Astrocyte of the spinal cord (primary cell): ENCODE results near the gene KIF4A.
A peak's percentile ranks its signal among the peaks of the same experiment; 100 is the strongest.
"Not testable (repeated sequence)": the region's sequence is repeated elsewhere in the genome, so short reads cannot be mapped to it uniquely, and the experiment has no call there.

Experiments
- DNase-seq: peaks from one replicate; pipeline ENCODE4 v3.0.0; 2011; ENCODE audit warnings: low read depth, low spot score
- H3K4me3 ChIP-seq: 2 replicates; pipeline ENCODE4 v1.5.1; 2011; ENCODE audit warnings: low read depth, mild to moderate bottlenecking, low read length, moderate library complexity
- in situ Hi-C: cut with HindIII; loops from 2 replicates; pipeline ENCODE4 v1.10.0; 2017; ENCODE audit warnings: low sequenced_read_pairs
- TF ChIP-seq, protein P1 (sequence below): IDR thresholded peaks from 2 replicates; pipeline ENCODE4 v1.5.1; 2012; ENCODE audit warnings: low read depth, mild to moderate bottlenecking, low read length, inconsistent platforms

The KIF4A gene

GRCh38 chrX:70289168-70289792, 624 bp upstream of the KIF4A start:
- peak overlapping the region; percentile 77 for H3K4me3 ChIP-seq
- no peak for DNase-seq
- TF ChIP-seq, protein P1, sequence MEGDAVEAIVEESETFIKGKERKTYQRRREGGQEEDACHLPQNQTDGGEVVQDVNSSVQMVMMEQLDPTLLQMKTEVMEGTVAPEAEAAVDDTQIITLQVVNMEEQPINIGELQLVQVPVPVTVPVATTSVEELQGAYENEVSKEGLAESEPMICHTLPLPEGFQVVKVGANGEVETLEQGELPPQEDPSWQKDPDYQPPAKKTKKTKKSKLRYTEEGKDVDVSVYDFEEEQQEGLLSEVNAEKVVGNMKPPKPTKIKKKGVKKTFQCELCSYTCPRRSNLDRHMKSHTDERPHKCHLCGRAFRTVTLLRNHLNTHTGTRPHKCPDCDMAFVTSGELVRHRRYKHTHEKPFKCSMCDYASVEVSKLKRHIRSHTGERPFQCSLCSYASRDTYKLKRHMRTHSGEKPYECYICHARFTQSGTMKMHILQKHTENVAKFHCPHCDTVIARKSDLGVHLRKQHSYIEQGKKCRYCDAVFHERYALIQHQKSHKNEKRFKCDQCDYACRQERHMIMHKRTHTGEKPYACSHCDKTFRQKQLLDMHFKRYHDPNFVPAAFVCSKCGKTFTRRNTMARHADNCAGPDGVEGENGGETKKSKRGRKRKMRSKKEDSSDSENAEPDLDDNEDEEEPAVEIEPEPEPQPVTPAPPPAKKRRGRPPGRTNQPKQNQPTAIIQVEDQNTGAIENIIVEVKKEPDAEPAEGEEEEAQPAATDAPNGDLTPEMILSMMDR: no peak
- in situ Hi-C loops: no loop called here

DNA sequence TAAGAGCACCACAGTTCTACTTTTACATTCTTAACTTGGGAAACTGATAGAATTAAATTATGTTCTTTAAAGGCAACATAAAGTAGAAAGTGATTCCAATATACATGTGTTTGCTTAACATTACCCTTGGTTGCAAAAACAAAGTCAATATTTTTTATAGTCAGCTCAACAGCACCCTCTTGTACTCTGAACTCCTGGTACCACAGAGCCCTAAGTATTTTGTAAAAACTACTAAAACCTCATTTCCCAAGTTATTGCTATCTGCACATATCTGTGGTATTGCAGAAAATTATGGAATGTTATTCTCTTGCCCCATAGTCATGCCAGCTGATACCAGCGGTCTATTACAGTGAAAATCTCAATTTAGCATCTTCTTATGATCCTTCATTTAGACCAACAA, 2.9 kb downstream of the KIF4A start:
- no peak for DNase-seq
- in situ Hi-C loops: no loop called here
- H3K4me3 ChIP-seq: no peak overlapping the region
- TF ChIP-seq, protein P1: no peak

DNA sequence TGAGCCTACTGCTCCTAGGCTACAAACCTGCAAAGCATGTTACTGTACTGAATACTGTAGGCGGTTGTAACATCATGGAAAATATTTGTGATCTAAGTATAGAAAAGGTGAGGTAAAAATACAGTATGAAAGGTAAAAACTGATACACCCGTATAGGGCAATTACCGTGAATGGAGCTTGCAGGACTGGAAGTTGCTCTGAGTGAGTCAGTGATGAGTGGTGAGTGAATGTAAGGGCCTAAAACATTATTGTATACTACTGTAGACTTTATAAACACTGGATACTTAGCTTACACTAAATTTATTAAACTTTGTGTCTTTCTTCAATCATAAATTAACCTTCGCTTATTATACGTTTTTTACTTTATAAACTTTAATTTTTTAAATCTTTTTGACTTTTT, 3.7 kb downstream of the KIF4A start:
- in situ Hi-C loops: no loop called here
- DNase-seq: no peak
- TF ChIP-seq, protein P1: no peak
- H3K4me3 ChIP-seq: no peak overlapping the region

- in situ Hi-C loops: no loop called here
- peak; percentile 56 for DNase-seq
- TF ChIP-seq, protein P1: no peak
- no peak overlapping the region for H3K4me3 ChIP-seq
Measured at GRCh38 chrX:70301716-70302115, 11.8 kb downstream of the KIF4A start.

- TF ChIP-seq, protein P1: no peak
- in situ Hi-C loops: no loop called here
- no peak overlapping the region for H3K4me3 ChIP-seq
- peak; percentile 50 for DNase-seq
Measured at GRCh38 chrX:70313503-70313902, 23.6 kb downstream of the KIF4A start.

GRCh38 chrX:70322784-70323183, 32.9 kb downstream of the KIF4A start:
- TF ChIP-seq, protein P1: no peak
- no peak for DNase-seq
- in situ Hi-C loops: no loop called here
- no peak overlapping the region for H3K4me3 ChIP-seq

GRCh38 chrX:70323628-70324027, 33.7 kb downstream of the KIF4A start:
- H3K4me3 ChIP-seq, in situ Hi-C loops, DNase-seq: not testable (repeated sequence)
